Astrocyte of the cerebellum (primary cell): ENCODE measurements around the gene CCNJL.

Experiments
- DNase-seq: peaks from one replicate; pipeline ENCODE4 v3.0.0-alpha.2; 2011; ENCODE audit warnings: low read depth
- H3K4me3 ChIP-seq: 2 replicates; pipeline ENCODE4 v1.5.1; 2011; ENCODE audit warnings: mild to moderate bottlenecking, low read depth, low read length, moderate library complexity
- in situ Hi-C: cut with HindIII; loops from 2 replicates; pipeline ENCODE4 v1.10.0; 2017; ENCODE audit warnings: low sequenced_read_pairs
- TF ChIP-seq, protein P1 (sequence below): IDR thresholded peaks from 2 replicates; pipeline ENCODE4 v1.5.1; 2012; ENCODE audit warnings: low read length, low read depth, moderate library complexity, mild to moderate bottlenecking; ENCODE audit errors: missing control alignments

CCNJL gene

DNA sequence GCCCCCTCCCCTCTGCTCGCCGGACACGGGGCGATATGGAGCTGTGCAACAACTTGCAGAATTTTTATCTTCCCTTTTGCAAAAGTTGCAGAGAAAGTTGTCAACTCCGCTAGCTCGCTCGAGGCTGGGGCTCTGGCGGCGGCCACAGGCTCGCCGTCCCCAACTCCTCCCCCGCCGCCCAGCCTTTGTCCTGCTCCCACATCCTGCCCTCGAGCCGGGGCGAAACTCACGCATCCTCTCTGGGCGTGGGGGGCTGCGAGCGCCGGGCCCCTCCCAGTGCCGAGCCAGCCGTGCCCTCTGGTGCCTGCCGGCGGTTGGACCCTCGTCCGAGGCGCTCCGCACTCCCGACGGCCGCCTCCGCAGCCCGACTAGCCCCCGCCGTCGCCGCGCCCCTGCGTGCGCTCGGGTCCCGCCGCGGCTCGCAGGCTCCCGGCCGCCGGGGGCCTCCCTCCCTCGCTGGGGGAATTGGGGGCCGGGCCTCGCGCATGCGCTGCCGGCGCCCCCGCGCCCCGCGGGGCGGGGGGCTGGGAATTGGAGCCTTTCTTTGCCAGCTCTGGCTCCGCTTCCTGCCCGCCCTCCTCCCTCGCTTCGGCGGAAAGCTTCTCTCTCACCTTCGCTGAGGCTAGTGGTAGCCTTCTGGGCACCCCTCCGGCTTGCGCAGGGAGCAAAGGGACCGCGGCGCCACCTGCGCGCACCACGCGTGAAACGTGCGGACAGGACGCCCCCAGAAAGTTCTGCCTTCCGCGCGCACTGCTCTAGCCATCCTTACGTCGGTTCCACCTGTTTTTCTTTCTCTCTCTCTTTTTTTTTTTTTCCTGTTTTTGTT is at the start of gene CCNJL:
Gene CCNJL (minus strand): TSS at position 431 of the 826 bp plus-strand sequence. CDS start 641 bp downstream, outside the sequence.
- DNase-seq, result no peak

DNA sequence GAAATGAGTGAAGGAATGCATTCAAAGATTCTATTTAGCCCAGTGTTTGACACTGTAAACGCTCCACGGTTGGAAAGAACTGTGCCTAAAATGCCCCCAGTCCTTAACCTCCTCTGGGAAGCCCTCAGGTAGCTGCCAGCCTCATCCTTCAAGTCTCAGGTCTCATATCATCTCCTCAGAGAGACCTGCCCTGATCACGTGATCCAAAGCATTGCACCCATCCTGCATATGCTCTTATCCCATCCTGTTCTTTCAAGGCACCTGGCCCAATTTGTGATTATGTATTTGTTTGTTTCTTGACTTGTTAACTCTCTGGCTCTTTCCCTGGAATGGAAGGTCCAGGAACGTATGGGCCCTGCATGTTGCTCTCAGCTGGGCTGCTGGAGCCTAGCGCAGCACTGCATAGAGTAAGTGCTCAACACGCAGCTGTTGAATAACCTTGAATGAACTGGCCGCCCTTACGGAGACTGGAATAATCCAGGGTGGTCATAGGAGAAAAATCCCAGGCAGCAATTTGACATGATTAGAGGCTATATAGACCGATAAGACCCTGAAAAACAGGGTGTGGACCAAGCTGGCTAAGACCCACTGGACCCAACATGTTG is 49.4 kb upstream of the CCNJL start:
- in situ Hi-C loops, result no loop called here
- TF ChIP-seq, protein P1, sequence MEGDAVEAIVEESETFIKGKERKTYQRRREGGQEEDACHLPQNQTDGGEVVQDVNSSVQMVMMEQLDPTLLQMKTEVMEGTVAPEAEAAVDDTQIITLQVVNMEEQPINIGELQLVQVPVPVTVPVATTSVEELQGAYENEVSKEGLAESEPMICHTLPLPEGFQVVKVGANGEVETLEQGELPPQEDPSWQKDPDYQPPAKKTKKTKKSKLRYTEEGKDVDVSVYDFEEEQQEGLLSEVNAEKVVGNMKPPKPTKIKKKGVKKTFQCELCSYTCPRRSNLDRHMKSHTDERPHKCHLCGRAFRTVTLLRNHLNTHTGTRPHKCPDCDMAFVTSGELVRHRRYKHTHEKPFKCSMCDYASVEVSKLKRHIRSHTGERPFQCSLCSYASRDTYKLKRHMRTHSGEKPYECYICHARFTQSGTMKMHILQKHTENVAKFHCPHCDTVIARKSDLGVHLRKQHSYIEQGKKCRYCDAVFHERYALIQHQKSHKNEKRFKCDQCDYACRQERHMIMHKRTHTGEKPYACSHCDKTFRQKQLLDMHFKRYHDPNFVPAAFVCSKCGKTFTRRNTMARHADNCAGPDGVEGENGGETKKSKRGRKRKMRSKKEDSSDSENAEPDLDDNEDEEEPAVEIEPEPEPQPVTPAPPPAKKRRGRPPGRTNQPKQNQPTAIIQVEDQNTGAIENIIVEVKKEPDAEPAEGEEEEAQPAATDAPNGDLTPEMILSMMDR, result no peak
- no peak for DNase-seq
- no peak overlapping the region for H3K4me3 ChIP-seq

More for the DNA sequence above, at the start of gene CCNJL:
- H3K4me3 ChIP-seq, result peak within 1 kb of the TSS; percentile 73
- TF ChIP-seq, protein P1, result no peak
- in situ Hi-C loops, result no loop called here

DNA sequence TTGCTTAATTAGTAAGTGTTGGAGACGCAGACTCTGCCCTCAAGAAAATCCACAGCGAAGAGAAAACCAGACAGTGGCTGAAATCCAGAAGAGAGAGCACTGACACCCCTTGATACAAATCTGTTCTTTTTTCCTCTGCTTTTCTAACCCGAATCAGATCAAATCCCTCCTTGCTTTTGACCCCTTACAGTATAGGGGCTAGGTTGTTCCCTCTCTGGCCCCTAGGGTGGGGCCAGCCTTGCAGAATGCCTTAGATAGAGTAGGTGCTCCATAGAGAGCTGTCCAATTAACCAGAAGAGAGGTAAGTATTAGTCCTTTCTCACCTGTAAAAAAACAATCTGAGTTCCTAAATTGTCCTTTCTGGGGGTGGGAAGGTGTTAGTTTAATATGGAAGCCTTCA is 47.9 kb upstream of the CCNJL start:
- in situ Hi-C loops, result no loop called here
- no peak overlapping the region for H3K4me3 ChIP-seq
- DNase-seq, result no peak
- TF ChIP-seq, protein P1, result no peak

GRCh38 chr5:160359816-160360215 is 47.5 kb upstream of the CCNJL start:
- in situ Hi-C loops, result no loop called here
- no peak overlapping the region for H3K4me3 ChIP-seq
- no peak for DNase-seq
- TF ChIP-seq, protein P1, result no peak

GRCh38 chr5:160359242-160359641 is 46.9 kb upstream of the CCNJL start:
- in situ Hi-C loops, result no loop called here
- no peak for DNase-seq
- no peak overlapping the region for H3K4me3 ChIP-seq
- TF ChIP-seq, protein P1, result no peak

DNA sequence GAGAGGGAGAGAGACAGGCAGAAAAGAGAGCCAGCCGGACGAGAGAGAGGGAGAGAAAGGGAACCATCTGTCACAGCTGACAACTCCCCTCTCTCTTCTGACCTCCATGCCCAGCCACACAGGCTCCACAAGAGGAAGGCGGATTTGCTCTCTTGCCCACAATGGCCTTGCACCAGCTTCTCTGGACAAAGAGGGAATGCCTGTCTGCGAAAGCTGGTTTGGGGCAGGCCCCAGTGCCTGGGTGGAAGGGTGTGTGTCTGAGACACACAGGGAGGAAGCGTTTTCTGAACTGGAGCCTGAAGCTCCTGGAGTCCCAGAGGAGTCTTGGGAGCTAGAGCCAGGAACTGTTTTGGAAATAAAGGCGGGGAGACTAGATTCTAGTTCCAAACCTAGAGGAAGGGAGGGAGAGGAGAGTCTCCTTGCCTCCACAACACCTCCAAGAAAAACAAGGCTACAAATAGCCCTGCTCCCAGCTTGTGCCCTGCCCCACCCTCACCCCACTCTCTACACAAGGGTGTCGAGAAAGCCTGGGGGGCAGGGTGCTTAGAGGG is 45.6 kb upstream of the CCNJL start:
- TF ChIP-seq, protein P1, result no peak
- DNase-seq, result no peak
- in situ Hi-C loops, result no loop called here
- no peak overlapping the region for H3K4me3 ChIP-seq
